HG03103 (cell line): Measurements from ENCODE around the gene SHFL.

Source experiments
- ATAC-seq: cut with Tn5 transposase; IDR thresholded peaks from one replicate; pipeline ENCODE4 v1.9.1; 2021; ENCODE audit warnings: low read depth; ENCODE audit not compliant: unreplicated experiment

The SHFL gene

GRCh38 chr19:10087296-10088061 is 1.4 kb downstream of the SHFL start:
- ATAC-seq: no peak

- no peak for ATAC-seq
These were observed 2.9 kb downstream of the SHFL start for GRCh38 chr19:10088949-10089554.

- no peak for ATAC-seq
These were observed 3.8 kb downstream of the SHFL start for GRCh38 chr19:10089801-10090375.

GRCh38 chr19:10091370-10091687 is 5.2 kb downstream of the SHFL start:
- no peak for ATAC-seq

GRCh38 chr19:10091895-10092641 is 6.0 kb downstream of the SHFL start:
- no peak for ATAC-seq

GRCh38 chr19:10092648-10093294 is 6.7 kb downstream of the SHFL start:
- no peak for ATAC-seq

- no peak for ATAC-seq
These were observed 7.4 kb downstream of the SHFL start for GRCh38 chr19:10093295-10094186.

GRCh38 chr19:10095622-10095947 is 9.5 kb downstream of the SHFL start:
- ATAC-seq: no peak

GRCh38 chr19:10095948-10096614 is 10.0 kb downstream of the SHFL start:
- ATAC-seq: peak; percentile 54

GRCh38 chr19:10096615-10096963 is 10.5 kb downstream of the SHFL start:
- no peak for ATAC-seq

GRCh38 chr19:10100163-10100785 is 14.2 kb downstream of the SHFL start:
- ATAC-seq: no peak

GRCh38 chr19:10102787-10103236 is 16.7 kb downstream of the SHFL start:
- ATAC-seq: no peak

- ATAC-seq: no peak
These were observed 18.0 kb downstream of the SHFL start for GRCh38 chr19:10104130-10104513.

- peak; percentile 39 for ATAC-seq
These were observed 18.8 kb downstream of the SHFL start for GRCh38 chr19:10104665-10105508.

- no peak for ATAC-seq
These were observed 19.5 kb downstream of the SHFL start for GRCh38 chr19:10105509-10106099.

- ATAC-seq: peak; percentile 43
These were observed 20.2 kb downstream of the SHFL start, which contains the start of gene PPAN for GRCh38 chr19:10106100-10106936. Gene PPAN (plus strand): TSS chr19:10106362. CDS start chr19:10106395, 33 bp downstream.

GRCh38 chr19:10107254-10107653 is 21.1 kb downstream of the SHFL start:
- no peak for ATAC-seq
